ENCODE results near the gene EXOC4.

The EXOC4 gene

GRCh38 chr7:133573554-133574265 is 320.8 kb downstream of the EXOC4 start:
- no peak for DNase-seq (ENCODE audit: low read depth)

- no peak for DNase-seq (ENCODE audit: low read depth)
These were observed 323.0 kb downstream of the EXOC4 start for GRCh38 chr7:133575726-133576440.

GRCh38 chr7:133576612-133577168 is 323.8 kb downstream of the EXOC4 start:
- DNase-seq (ENCODE audit: low read depth) = no peak

GRCh38 chr7:133582766-133583523 is 330.1 kb downstream of the EXOC4 start:
- no peak for DNase-seq (ENCODE audit: low read depth)

- no peak for DNase-seq (ENCODE audit: low read depth)
These were observed 330.8 kb downstream of the EXOC4 start for GRCh38 chr7:133583545-133584171.

GRCh38 chr7:133584956-133585668 is 332.2 kb downstream of the EXOC4 start:
- DNase-seq (ENCODE audit: low read depth) = no peak

GRCh38 chr7:133586253-133586652 is 333.4 kb downstream of the EXOC4 start:
- DNase-seq (ENCODE audit: low read depth) = no peak

GRCh38 chr7:133587903-133588302 is 335.0 kb downstream of the EXOC4 start:
- DNase-seq (ENCODE audit: low read depth) = no peak

GRCh38 chr7:133590795-133591194 is 337.9 kb downstream of the EXOC4 start:
- no peak for DNase-seq (ENCODE audit: low read depth)

- no peak for DNase-seq (ENCODE audit: low read depth)
These were observed 338.9 kb downstream of the EXOC4 start for GRCh38 chr7:133591704-133592340.

- no peak for DNase-seq (ENCODE audit: low read depth)
These were observed 340.7 kb downstream of the EXOC4 start for GRCh38 chr7:133593561-133593960.

GRCh38 chr7:133601617-133602016 is 348.7 kb downstream of the EXOC4 start:
- DNase-seq (ENCODE audit: low read depth) = no peak

GRCh38 chr7:133602291-133602690 is 349.4 kb downstream of the EXOC4 start:
- no peak for DNase-seq (ENCODE audit: low read depth)

GRCh38 chr7:133606991-133607390 is 354.1 kb downstream of the EXOC4 start:
- DNase-seq (ENCODE audit: low read depth) = no peak

- DNase-seq (ENCODE audit: low read depth) = no peak
These were observed 356.9 kb downstream of the EXOC4 start for GRCh38 chr7:133609806-133610205.

- DNase-seq (ENCODE audit: low read depth) = no peak
These were observed 359.1 kb downstream of the EXOC4 start for GRCh38 chr7:133611955-133612354.

- no peak for DNase-seq (ENCODE audit: low read depth)
These were observed 360.4 kb downstream of the EXOC4 start for GRCh38 chr7:133613250-133613790.

- DNase-seq (ENCODE audit: low read depth) = no peak
These were observed 361.4 kb downstream of the EXOC4 start for GRCh38 chr7:133614251-133614650.

- no peak for DNase-seq (ENCODE audit: low read depth)
These were observed 366.1 kb downstream of the EXOC4 start for GRCh38 chr7:133618970-133619369.

GRCh38 chr7:133619491-133619890 is 366.6 kb downstream of the EXOC4 start:
- no peak for DNase-seq (ENCODE audit: low read depth)

- DNase-seq (ENCODE audit: low read depth) = no peak
These were observed 370.8 kb downstream of the EXOC4 start for GRCh38 chr7:133623721-133624120.
